Measurements from ENCODE around the gene GAGE10.

Gene GAGE10

GRCh38 chrX:49269010-49269766 is 34.3 kb upstream of the GAGE10 start:
- peak; percentile 97 for DNase-seq (ENCODE audit: low read depth)
- H3K4me3 ChIP-seq (ENCODE audit: control insufficient read depth, low read depth, low read length): peak overlapping the region; percentile 68
- TF ChIP-seq, protein P1, sequence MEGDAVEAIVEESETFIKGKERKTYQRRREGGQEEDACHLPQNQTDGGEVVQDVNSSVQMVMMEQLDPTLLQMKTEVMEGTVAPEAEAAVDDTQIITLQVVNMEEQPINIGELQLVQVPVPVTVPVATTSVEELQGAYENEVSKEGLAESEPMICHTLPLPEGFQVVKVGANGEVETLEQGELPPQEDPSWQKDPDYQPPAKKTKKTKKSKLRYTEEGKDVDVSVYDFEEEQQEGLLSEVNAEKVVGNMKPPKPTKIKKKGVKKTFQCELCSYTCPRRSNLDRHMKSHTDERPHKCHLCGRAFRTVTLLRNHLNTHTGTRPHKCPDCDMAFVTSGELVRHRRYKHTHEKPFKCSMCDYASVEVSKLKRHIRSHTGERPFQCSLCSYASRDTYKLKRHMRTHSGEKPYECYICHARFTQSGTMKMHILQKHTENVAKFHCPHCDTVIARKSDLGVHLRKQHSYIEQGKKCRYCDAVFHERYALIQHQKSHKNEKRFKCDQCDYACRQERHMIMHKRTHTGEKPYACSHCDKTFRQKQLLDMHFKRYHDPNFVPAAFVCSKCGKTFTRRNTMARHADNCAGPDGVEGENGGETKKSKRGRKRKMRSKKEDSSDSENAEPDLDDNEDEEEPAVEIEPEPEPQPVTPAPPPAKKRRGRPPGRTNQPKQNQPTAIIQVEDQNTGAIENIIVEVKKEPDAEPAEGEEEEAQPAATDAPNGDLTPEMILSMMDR (conservative IDR thresholded peaks at IDR 0.05; ENCODE audit: control insufficient read depth, insufficient read depth, low read depth, low read length): no peak

DNA sequence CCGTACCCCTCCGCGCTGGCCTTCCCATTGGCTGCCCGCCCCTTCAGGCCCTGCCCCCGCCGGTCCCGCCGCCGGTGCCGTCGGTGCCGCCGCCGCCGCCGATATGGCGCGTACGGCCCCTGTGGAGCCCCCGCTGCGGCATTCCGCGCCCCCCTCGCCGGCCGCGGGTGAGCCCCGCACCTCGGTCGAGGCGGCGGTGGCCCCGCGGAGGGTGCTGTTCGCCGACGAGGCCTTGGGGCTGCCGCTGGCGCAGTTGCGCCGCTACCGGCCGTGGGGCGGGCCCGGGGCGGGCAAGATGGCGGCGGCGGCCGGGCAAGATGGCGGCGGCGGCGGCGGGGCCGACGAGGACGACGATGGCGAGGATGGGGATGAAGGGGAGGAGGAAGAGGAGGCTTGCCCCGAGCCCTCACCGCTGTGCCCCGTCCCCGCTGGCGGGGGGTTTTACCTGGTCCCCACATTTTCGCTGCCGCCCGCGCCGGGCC is 33.6 kb upstream of the GAGE10 start, which contains the start of gene PPP1R3F:
TSS of gene PPP1R3F (plus strand) at position 27 of the 482 bp plus-strand sequence. CDS start at position 104, 77 bp downstream.
- TF ChIP-seq, protein P1 (conservative IDR thresholded peaks at IDR 0.05; ENCODE audit: control insufficient read depth, insufficient read depth, low read depth, low read length): no peak
- peak within 1 kb of the TSS; percentile 68 for H3K4me3 ChIP-seq (ENCODE audit: control insufficient read depth, low read depth, low read length)
- DNase-seq (ENCODE audit: low read depth): no peak

GRCh38 chrX:49270249-49270921 is 33.1 kb upstream of the GAGE10 start:
- TF ChIP-seq, protein P1 (conservative IDR thresholded peaks at IDR 0.05; ENCODE audit: control insufficient read depth, insufficient read depth, low read depth, low read length): no peak
- H3K4me3 ChIP-seq (ENCODE audit: control insufficient read depth, low read depth, low read length): peak overlapping the region; percentile 44
- no peak for DNase-seq (ENCODE audit: low read depth)

- no peak overlapping the region for H3K4me3 ChIP-seq (ENCODE audit: control insufficient read depth, low read depth, low read length)
- TF ChIP-seq, protein P1 (conservative IDR thresholded peaks at IDR 0.05; ENCODE audit: control insufficient read depth, insufficient read depth, low read depth, low read length): no peak
- DNase-seq (ENCODE audit: low read depth): no peak
Measured at GRCh38 chrX:49271341-49271740, 32.1 kb upstream of the GAGE10 start.

- DNase-seq (ENCODE audit: low read depth): no peak
- TF ChIP-seq, protein P1 (conservative IDR thresholded peaks at IDR 0.05; ENCODE audit: control insufficient read depth, insufficient read depth, low read depth, low read length): no peak
- no peak overlapping the region for H3K4me3 ChIP-seq (ENCODE audit: control insufficient read depth, low read depth, low read length)
Measured at GRCh38 chrX:49272421-49272820, 31.0 kb upstream of the GAGE10 start.

- H3K4me3 ChIP-seq (ENCODE audit: control insufficient read depth, low read depth, low read length): no peak overlapping the region
- DNase-seq (ENCODE audit: low read depth): no peak
- TF ChIP-seq, protein P1 (conservative IDR thresholded peaks at IDR 0.05; ENCODE audit: control insufficient read depth, insufficient read depth, low read depth, low read length): no peak
Measured at GRCh38 chrX:49273181-49273727, 30.2 kb upstream of the GAGE10 start.

Measured in fibroblast of mammary gland (primary cell).